ENCODE data around the gene VPS51. TPM values are rescaled to one million over a fixed set of nuclear protein-coding genes. Genes with fewer than 3 reads are reported as not detected.

Gene VPS51
- total RNA-seq, 2 donors from 2014 or later, result 206 to 360 TPM

DNA sequence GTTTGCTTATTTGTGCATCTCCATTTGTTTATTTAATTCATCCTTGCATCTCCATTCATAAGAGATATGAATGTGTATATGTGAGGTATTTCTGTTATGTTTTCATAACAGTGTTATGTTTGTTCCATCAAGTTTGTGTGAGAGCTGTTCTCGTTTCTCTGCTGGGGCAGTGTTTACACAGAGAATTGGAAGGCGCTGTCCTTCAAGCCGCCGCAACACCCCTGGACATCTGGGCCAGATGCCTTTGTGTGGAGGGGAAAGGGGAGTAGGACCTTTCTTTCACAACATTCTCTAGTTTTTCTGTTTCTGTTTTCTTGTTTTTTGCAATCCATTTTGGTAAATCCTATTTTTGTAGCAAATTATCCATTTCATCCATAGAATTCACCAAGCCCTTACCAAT, 8.6 kb downstream of the VPS51 start:
- 18 to 22% methylated on average over 4 of the region's 4 CpGs for WGBS, 2 donors

DNA sequence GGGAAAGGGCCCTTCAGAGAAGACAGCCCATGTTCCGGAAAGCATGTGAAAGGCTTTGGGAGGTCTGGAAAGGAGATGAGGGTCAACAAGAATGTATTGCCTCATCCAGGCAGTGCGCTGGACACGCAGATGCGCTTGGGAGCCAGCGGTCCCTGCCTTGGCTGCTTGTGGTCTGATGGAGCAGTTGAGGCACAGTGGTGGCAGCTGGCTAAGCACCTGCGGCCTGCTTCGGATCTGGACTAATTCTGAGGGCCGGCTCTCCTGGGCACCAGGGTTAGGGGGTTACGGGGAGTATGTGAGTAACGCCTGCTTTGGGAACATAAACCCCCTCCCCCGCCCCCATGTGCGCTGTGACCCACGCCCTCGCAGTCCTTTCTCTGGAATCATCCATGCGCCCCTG, 11.1 kb downstream of the VPS51 start:
- 91 to 93% methylated on average over 8 to 14 of the region's 15 CpGs for WGBS, 2 donors
- Histone ChIP-seq H3K36me3 (replicated peaks in 1 of 2; ENCODE audit: insufficient read depth in 1 of 2, low read depth in 2 of 2) (peaks cover 0 to 7% of the 10 kb centered on the region in 2 donors), H3K4me3 (no peak overlapping the region), H3K27me3 (no peaks in the 10 kb centered on the region), H3K27ac (no peak overlapping the region), H3K4me1 (peaks cover 54% of the 10 kb centered on the region), H3K9me3 (no peaks in the 10 kb centered on the region)
- DNase-seq (no peak), ATAC-seq (no peak)
- intact Hi-C loops (cut with DNase I), result no loop called here
- TF ChIP-seq, protein P1, sequence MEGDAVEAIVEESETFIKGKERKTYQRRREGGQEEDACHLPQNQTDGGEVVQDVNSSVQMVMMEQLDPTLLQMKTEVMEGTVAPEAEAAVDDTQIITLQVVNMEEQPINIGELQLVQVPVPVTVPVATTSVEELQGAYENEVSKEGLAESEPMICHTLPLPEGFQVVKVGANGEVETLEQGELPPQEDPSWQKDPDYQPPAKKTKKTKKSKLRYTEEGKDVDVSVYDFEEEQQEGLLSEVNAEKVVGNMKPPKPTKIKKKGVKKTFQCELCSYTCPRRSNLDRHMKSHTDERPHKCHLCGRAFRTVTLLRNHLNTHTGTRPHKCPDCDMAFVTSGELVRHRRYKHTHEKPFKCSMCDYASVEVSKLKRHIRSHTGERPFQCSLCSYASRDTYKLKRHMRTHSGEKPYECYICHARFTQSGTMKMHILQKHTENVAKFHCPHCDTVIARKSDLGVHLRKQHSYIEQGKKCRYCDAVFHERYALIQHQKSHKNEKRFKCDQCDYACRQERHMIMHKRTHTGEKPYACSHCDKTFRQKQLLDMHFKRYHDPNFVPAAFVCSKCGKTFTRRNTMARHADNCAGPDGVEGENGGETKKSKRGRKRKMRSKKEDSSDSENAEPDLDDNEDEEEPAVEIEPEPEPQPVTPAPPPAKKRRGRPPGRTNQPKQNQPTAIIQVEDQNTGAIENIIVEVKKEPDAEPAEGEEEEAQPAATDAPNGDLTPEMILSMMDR (IDR thresholded peaks at IDR 0.05), result no peak
- TF ChIP-seq POLR2A (IDR thresholded peaks at IDR 0.05), result no peak

More for the DNA sequence above, 8.6 kb downstream of the VPS51 start:
- DNase-seq (no peak), ATAC-seq (no peak)
- intact Hi-C loops (cut with DNase I), result no loop called here
- Histone ChIP-seq H3K27me3 (no peaks in the 10 kb centered on the region), H3K4me1 (peaks cover 52% of the 10 kb centered on the region), H3K27ac (peak overlapping the region in 3 of 4 donors; percentile 64 to 78 (median 72)), H3K9me3 (no peaks in the 10 kb centered on the region), H3K4me3 (no peak overlapping the region), H3K36me3 (replicated peaks in 1 of 2; ENCODE audit: insufficient read depth in 1 of 2, low read depth in 2 of 2) (peaks cover 0 to 7% of the 10 kb centered on the region in 2 donors)
- TF ChIP-seq, protein P1 (IDR thresholded peaks at IDR 0.05), result no peak
- TF ChIP-seq POLR2A (IDR thresholded peaks at IDR 0.05), result no peak

DNA sequence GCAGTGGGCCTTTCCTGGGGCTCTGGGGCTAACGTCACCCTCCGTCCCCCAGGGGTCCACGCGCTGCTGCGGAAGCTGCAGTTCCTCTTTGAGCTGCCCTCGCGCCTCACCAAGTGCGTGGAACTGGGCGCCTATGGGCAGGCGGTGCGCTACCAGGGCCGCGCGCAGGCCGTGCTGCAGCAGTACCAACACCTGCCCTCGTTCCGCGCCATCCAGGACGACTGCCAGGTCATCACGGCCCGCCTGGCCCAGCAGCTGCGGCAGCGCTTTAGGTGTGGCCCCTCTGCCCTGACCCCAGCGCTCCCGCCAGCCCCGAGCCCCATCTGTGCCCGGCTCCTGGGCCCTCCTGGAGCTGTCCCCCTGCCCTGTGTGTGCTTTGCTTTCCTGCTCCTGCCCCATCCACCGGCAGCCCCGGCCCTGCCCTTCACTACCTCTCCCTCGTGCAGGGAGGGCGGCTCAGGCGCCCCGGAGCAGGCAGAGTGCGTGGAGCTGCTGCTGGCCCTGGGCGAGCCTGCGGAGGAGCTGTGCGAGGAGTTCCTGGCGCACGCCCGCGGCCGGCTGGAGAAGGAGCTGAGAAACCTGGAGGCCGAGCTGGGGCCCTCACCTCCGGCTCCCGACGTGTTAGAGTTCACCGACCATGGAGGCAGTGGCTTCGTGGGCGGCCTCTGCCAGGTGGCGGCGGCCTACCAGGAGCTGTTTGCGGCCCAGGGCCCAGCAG, 11.9 kb downstream of the VPS51 start:
- Histone ChIP-seq H3K27ac (no peak overlapping the region), H3K4me1 (peaks cover 54% of the 10 kb centered on the region), H3K4me3 (no peak overlapping the region), H3K9me3 (no peaks in the 10 kb centered on the region), H3K27me3 (no peaks in the 10 kb centered on the region), H3K36me3 (replicated peaks in 1 of 2; ENCODE audit: insufficient read depth in 1 of 2, low read depth in 2 of 2) (peaks cover 0 to 7% of the 10 kb centered on the region in 2 donors)
- WGBS, 2 donors, result 94 to 97% methylated on average over 31 to 43 of the region's 52 CpGs
- DNase-seq (no peak), ATAC-seq (no peak)
- TF ChIP-seq, protein P1 (IDR thresholded peaks at IDR 0.05), result no peak
- TF ChIP-seq POLR2A (IDR thresholded peaks at IDR 0.05), result no peak
- intact Hi-C loops (cut with DNase I), result no loop called here

DNA sequence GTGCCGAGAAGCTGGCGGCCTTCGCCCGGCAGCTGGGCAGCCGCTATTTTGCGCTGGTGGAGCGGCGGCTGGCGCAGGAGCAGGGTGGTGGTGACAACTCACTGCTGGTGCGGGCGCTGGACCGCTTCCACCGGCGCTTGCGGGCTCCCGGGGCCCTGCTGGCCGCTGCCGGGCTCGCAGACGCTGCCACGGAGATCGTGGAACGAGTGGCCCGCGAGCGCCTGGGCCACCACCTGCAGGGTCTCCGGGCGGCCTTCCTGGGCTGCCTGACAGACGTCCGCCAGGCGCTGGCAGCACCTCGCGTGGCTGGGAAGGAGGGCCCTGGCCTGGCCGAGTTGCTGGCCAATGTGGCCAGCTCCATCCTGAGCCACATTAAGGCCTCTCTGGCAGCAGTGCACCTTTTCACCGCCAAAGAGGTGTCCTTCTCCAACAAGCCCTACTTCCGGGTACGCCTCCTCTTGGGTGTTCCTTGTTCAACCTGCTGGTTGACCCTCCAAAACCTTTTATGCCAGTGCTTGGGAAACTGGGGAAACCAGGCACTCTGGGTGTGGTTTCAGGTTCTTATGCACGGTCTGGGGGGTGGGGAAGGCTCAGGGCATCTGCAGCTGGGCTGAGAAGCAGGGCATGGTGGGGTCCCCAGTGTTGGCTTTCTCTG, 12.6 kb downstream of the VPS51 start:
- no peak overlapping the region for H3K27ac ChIP-seq
- intact Hi-C loops (cut with DNase I), result no loop called here
- no peak for TF ChIP-seq POLR2A (IDR thresholded peaks at IDR 0.05)
- TF ChIP-seq, protein P1 (IDR thresholded peaks at IDR 0.05), result no peak
- H3K4me1 ChIP-seq, result peaks cover 54% of the 10 kb centered on the region
- DNase-seq (no peak), ATAC-seq (no peak)
- WGBS, 2 donors, result 91 to 94% methylated on average over 9 to 23 of the region's 38 CpGs
- H3K9me3 ChIP-seq, result no peaks in the 10 kb centered on the region
- no peak overlapping the region for H3K4me3 ChIP-seq
- peaks cover 0 to 7% of the 10 kb centered on the region in 2 donors for H3K36me3 ChIP-seq (replicated peaks in 1 of 2; ENCODE audit: insufficient read depth in 1 of 2, low read depth in 2 of 2)
- no peaks in the 10 kb centered on the region for H3K27me3 ChIP-seq
